Embryonic facial prominence (tissue), 1 donor: Measurements from ENCODE around the gene ATP6V1D.
A peak's percentile ranks its signal among the peaks of the same experiment; 100 is the strongest.
"Not testable (repeated sequence)": the region's sequence is repeated elsewhere in the genome, so short reads cannot be mapped to it uniquely, and the experiment has no call there.

ENCODE experiments used
- DNase-seq: peaks from one replicate; pipeline ENCODE4 v3.0.0-alpha.2; 2016; ENCODE audit errors: extremely low spot score

Gene ATP6V1D

DNA sequence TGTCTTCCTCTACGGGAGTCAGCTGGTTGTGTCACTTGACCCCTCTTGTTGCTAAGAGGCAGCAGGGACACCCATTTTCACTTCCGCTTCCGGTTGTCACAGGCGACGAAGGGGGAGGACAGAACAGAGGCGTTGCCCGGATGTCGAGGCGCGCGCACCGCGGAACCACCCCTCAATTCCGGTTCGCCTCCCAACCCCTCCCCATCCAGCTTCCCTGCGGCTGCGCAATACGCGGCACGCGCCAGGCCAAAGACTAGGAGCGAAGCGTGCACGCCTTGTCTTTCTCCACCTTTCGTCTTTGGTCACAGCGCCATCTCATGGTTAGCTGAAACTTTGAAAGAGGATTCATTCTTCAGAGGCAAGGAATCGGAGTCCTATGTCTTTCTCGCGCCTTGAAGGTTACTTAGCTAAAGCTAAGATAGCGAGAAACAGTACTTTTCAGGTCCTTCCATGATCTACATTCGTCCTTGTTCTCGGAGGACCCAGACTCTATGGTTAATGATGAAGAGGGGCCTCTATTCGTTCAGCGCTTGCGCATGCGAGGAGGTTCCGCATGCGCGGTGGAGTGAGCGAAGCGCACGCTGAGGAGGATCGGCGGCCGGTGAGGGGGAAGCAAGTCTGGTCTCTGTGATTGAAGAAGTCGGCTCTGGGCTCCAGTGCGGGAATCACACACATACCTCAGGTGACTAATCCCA, at the start of gene ATP6V1D, which contains the start of gene EIF2S1:
ATP6V1D (minus strand) TSS at position 30 of the 695 bp plus-strand sequence. CDS start 106 bp downstream, outside the sequence.
EIF2S1 (plus strand) TSS at position 554 of the 695 bp plus-strand sequence. CDS start 4,440 bp downstream, outside the sequence.
- DNase-seq, result peak; percentile 96

DNA sequence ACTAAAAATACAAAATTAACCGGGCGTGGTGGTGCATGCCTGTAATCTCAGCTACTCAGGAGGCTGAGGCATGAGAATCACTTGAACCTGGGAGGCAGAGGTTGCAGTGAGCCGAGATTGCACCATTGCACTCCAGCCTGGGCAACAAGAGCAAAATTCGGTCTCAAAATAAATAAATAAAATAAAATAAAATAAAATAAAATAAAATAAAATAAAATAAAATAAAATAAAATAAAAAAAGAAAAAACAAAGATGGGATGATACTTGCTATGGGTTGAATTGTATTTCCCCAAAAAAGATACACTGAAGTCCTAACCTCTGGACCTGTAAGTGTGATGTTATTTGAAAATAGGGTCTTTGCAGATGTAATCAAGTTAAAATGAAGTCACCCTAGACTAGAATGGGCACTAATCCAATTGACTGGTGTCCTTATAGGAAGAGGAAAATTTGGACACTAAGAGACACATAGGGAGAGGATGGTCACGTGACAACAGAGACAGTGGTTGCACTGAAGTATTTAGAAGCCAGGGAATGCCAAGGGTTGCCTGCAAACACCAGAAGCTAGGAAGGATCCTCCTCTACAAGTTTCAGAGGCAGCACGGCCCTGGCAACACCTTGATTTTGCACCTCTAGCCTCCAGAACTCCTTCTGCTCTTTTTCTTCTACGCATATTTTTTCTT, 48.7 kb upstream of the ATP6V1D start:
- DNase-seq, result not testable (repeated sequence)

DNA sequence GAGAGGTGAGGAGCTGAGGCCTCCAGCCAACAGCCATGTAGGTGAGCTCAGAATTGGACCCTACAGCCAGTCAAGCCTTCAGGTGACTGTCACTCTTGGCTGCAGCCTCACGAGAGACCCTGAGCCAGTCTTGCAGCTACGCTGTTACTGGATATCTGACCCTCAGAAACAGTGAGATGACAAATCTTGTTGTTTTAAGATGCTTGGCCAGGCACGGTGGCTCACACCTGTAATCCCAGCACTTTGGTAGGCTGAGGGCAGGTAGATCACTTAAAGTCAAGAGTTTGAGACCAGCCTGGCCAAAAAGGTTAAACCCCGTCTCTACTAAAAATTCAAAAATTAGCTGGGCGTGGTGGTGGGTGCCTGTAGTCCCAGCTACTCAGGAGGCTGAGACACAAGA, 46.2 kb upstream of the ATP6V1D start:
- DNase-seq, result no peak

DNA sequence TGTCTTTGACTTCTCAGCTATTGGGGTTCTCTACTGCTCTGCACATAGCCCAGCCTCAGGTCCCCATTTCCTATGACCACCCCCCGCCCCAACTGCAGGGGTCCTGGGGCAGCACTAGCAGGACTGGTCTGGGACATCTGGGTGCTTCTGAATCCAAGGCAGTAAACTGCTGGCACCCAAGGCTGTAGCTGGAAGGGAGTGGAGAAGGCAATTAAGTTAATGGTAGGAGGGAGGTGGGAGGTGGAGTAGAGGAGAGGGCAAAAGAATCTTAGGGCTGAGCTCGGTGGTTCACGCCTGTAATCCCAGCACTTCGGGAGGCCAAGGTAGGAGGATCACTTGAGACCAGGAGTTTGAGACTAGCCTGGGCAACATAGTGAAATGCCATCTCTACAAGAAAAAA, 40.8 kb upstream of the ATP6V1D start:
- DNase-seq, result no peak

DNA sequence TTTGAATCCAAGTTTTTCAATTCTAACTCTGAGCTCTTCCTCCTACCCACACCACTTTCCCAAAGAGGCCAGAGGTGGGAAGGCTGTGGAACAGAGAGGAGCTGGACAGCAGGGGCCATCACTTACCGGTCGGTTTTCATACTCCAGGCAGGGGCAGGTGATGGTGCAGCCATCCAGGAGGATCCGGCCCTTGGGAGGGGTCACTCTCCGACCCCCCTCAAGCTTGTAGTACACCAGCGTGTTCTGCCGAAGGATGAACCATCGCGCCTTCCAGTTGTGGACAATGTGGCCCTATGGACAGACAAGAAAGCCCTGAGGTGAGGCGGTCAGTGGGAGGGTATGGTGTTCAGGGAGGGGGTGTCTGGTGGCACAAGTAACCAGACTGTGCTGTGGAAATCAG, 37.9 kb upstream of the ATP6V1D start:
- no peak for DNase-seq

DNA sequence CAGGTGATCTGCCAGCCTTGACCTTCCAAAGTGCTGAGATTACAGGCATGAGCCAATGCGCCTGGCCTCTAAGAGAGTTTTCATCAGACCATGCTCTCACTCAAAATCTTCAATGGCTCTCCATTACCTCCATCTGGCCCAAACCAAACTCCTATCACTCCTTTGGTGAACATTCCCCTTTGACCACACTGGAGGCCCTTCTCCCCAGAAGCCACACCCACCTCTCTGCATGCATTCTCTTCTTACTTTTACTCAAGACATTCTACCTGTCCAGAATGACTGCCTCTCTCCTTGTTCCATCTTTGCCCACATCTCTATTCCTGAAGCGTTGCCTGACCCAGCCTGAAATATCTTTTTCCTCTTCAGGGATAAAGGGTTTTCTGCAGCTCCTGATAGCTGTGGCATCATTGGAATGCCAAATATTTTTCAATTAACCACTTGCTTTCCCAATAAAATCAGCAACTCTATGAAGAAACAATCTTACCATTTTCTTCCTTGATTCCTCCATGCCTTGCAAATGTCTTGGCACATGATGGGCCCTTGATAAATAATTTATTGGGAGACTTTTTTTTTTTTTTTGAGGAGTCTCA, 36.9 kb upstream of the ATP6V1D start:
- DNase-seq, result no peak

DNA sequence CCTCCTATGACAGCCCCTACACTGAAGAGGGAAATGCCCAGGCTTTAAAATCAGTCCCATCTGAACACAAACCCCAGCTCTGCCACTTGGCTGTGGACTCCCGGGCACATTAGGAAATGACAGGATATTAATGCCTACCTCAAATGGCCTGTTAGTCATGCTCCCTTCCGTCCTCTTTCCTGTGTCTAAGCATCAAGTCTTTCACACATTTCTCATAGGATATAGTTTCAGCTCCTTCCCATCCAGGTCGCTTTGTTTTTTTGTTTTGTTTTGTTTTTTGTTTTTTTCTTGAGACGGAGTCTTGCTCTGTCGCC, 36.2 kb upstream of the ATP6V1D start:
- no peak for DNase-seq

DNA sequence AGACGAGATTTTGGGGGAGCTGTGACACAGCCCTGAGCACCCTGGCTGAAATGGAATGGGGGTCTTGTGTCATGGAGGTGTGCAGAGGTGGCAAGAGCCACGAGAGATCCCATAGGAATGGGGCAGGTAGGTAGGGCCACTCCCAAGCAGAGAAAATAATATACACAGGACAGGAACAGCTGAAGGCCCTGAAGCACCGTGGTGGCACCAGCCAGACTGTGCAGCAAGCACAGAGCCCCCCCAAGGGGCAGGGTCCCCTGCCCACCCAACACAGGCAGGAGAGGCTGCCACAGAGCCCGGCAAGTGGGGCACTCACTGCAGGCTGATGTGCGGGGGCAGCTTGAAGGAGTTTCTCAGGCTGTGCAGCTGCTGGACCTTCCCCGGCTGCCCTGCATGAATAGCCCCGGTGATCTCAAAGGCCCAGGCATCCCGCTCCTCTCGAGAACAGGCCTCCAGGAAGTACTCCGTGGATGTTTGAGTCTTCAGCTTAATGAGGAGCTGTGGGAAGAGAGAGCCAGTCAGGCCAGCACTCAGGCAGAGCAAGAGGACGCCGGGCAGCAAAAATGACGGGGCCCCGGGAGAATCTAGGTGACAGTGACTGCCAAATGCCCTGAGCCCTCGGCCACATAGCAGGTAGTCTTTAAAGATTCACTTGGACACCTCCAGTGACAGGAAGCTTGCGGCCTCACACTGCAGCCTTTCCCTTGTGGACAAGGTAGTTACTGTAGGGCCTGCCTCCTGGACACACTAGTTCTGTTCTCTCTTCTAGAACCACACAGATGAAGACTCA, 35.7 kb upstream of the ATP6V1D start:
- DNase-seq, result no peak

DNA sequence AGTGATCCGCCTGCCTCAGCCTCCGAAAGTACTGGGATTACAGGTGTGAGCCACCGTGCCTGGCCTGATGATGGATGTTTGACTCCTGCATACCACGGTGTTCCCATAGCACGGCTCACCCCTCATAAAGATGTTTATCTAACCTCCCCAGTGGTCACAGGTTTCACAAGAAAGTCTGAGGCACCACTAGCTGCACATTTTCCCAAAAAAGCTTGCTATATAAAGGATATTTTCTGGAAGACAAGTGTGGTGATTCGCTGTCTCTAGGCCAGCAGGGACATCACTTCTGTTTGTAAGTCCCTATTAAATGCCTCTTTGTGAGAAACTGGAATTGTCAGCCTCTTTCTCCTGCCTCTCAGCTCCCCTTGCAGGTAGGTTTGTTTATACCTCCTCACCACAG, 34.1 kb upstream of the ATP6V1D start:
- no peak for DNase-seq

DNA sequence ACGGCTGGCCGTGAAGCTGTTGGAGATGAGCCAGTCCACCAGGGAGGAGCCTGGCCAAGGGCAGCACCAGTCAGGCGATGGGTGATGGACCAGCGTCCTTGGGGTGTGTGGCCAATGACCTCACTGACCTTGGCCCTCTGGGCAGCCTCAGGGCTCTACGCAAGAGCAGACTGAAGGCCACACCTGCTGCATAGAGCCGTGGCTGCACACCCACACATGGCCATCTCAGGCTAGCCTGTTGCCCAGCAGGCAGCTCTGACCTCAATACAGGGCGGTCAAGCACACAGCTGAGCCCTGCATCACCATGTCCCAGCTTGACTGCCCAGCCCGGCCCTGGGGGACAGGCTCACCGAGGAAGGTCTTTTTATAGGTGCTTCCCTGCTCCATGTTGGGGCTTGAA, 33.2 kb upstream of the ATP6V1D start:
- no peak for DNase-seq

DNA sequence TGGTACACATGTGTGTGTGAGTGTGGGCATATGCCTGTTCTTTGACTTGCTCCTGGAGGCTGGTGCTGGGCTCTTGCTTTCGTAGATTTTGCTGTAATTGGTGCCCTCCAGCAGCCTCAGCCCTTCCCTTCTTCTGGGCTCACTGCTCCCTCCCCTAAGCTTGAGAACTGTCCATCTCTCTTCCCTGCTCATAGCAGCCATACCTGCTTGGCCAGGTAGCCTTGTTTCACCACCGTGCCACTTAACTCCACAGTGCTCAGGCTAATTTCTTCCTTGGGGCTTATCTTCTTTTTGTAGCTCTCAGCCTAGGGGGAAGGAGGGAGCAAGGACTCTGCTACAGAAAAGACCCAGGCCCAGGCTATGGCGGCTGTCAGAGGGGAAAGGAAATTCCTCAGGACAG, 32.5 kb upstream of the ATP6V1D start:
- no peak for DNase-seq

DNA sequence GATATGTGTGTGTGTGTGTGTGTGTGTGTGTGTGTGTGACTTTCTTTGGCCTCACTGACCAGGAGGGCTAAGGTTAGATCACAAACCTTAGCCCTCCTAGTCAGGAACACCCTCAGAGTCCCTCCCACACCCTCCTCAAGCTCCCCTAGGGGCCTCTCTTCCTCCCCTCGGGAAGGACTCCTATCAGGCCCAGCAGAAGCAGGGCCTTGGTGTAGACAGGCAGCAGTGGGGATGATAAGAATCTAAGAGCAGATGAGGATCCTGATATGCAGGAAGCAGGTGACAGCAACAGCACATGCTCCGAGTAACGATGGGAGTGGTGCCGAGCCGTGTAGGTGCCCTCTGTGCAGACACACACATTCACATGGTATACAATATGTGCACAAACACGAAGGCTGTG, 31.7 kb upstream of the ATP6V1D start:
- DNase-seq, result no peak

DNA sequence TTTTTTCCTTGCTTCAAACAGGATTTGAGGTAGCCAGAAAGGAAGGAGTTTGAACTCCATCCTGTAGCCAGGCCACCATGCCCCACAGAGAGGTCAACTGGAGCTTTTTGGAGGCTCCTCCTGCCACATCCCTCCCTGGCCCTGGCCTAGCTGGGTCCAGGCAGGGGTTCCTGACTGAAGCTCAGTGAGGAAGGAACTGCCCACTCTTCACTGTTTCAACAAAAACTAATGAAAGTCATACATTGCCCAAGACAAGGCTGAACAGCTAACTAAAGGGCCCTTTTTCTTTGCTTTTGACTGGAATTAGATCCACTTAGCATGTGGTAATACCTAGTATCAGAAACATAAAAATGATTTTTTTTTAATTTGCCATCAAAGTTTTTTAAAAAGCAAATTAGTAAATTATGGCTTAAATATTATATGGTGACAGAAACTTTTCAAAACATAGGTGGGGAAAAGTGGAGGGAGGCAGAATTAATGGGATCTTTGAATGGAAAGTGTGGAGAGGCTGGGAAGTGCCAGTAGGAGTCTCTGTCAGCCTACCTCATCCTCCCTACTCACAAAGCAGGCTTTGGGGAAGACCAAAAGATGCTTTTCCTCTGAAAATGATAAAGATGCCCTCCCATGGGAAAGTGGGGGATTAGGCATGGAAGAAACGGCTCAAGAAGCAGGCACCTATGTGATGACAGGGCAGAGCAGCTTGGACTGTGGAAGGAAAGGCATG, 30.4 kb upstream of the ATP6V1D start:
- no peak for DNase-seq

DNA sequence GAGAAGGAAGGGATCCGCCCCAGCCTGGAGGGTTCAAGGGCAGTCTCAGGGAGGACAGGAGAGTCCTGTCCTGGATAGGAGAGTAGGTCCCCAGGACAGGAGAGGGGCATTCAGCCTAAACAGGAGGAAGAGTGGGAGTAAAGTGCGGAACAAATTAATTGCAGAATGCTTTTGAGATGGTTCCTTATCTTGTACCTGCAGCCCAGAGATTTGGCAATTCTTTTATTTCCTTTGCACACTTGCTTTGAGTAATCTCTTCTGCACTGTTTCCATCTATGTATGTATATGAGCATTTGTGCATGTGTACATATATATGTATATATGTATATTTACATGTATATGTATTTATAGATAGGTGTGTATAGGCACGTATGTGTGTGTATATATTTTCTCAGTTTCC, 29.7 kb upstream of the ATP6V1D start:
- DNase-seq, result no peak

DNA sequence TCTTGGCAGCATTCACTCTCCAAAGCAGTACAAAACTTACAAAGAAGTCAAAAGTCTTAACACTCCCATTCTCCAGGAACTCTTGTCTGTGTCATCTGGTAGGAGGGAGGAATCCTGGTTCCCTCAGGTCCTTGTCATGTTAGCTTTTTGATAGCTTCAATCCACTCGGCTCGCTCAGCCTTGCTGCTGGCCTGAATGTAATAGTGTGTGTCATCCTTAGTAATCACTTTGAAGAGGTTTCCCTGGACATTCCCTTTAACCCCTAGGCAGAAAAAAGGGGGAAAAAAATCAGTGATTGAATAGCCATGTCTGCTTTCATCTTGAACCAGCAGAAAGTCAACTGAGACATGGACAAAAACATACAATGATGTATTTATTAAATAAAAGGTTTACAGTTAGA, 27.6 kb upstream of the ATP6V1D start:
- no peak for DNase-seq

DNA sequence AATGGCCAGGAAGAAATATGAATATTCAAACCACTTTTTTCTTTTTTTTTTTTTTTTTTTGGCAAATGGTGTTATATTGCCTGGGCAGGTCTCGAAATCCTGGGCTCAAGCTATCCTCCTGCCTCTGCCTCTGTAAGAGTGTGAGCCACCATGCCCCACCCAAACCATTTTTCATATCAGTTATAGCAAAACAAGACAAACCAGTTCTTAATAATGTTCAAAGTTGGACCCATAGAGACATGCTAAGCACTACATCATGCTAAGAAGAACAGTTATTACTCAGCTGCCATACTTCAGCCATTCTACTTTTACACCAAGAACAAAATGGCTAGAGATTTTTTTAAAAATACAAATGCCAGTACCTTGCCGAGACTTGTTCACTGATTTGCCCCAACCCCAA, 26.0 kb upstream of the ATP6V1D start:
- DNase-seq, result no peak

DNA sequence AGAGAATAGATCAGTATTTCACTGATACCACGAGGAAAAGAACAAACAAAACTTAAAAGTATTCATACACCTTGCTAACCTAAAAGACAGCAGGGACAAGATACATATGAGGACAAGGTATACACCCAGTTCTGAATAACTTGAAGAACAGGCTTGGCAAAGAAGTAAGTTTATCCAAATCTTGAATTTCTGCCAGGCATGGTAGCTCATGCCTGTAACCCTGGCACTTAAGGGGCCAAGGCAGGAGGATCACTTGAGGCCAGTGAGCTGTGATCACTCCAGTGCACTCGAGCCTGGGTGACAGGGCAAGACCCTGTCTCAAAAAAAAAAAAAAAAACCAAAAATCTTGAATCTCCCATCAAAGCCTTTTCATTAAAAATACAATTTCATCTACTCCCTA, 25.5 kb upstream of the ATP6V1D start:
- DNase-seq, result no peak

DNA sequence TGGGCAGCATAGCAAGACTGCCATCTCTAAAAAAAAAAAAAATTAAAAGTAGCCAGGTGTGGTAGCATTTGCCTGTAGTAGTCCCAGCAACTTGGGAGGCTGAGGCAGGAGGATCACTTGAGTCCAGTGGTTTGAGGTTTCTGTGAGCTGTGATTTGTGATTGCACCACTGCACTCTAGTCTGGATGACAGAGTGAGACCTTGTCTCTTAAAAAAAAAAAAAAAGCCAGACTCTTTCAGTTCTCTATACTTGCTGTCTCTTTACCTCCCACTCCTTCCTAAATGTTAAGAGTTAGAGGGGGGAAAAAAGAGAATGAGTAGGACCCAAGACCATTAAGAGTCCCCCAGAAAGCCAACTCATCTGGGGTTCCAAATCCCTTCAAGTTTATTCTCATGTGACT, 18.3 kb upstream of the ATP6V1D start:
- no peak for DNase-seq

DNA sequence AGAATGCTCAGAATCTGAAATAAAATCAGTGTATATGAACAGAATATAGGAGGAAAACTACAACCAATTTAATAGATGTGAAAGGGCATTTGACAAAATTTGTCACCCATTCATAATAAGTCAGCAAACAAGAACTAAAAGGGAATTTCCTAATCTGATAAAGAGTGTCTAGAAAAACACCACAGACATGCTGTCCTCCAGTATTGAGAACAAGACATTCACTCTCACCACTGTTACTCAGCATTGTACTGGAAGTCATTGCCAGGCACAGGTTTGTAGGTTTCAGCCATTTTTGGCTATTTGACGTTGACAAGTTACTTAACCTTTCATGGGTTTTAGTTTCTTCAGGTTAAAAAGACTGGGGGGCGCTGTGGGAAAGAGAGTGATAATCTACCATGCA, 13.7 kb upstream of the ATP6V1D start:
- DNase-seq, result no peak

DNA sequence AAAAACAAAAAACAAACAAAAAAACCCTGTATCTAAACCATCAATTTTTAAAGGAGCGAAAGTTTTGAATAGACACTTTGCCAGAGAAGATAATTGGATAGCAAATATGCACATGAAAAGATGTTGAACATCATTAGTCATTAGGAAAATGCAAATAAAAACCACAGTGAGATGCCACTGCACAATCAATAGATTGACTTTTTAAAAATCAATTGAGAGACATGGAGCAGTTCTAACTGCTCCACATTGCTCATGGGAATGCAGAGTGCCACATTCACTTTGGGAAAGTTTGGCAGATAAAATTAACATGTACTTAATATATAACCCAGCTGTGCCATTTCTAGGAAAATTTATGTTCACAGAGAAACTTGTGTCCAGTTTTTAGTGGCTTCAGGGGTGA, 13.2 kb upstream of the ATP6V1D start:
- DNase-seq, result no peak

DNA sequence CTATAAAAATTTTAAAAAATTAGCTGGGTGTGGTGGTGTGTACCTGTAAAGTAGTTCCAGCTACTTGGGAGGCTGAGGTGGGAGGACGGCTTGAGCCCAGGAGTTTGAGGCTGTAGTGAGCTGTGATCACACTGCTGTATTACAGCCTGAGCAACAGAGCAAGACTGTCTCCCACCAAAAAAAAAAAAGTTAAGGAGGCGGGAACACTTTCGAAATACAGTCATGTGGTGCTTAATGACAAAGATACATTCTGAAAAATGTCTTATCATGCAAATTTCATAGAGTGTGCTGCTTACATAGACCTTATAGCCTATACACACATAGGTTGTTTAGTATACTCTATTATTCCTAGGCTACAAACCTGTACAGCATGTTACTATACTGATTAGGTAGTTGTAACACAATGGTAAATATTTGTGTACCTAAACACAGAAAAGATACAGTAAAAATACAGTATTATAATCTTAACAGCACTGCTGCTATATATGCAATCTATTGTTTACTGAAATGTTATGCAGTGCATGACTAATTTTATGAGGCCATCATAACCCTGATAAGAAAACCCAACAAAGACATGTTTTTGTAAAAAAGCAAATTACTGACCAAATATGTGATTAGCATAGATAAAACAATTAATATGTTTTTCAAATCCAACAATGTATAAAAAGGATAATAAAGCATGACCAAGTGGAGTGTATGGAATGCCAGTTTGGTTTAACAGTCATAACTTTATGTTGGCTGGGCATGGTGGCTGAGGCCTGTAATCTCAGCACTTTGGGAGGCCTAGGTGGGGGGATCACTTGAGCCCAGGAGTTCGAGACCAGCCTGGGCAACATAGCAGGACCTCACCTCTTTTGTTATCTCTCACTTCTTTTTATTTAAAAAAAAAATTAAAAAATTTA, 11.9 kb upstream of the ATP6V1D start:
- no peak for DNase-seq
